Umbilical cord (tissue), 2 donors: ENCODE measurements around the gene IQCF2. TPM values are rescaled to one million over a fixed set of nuclear protein-coding genes. Genes with fewer than 3 reads are reported as not detected.
"Not testable (repeated sequence)": the region's sequence is repeated elsewhere in the genome, so short reads cannot be mapped to it uniquely, and the experiment has no call there.

ENCODE experiments used
- DNase-seq: peaks from one replicate; pipeline ENCODE4 v3.0.0-alpha.2; 2015; ENCODE audit warnings: low spot score
- total RNA-seq: library from RNA; depleted of rRNA; stranded (reverse); fragments of >200 nt; gene quantifications from one replicate; pipeline ENCODE4 v1.2.3, GENCODE V29; 2014; ENCODE audit warnings: low replicate concordance; ENCODE audit not compliant: insufficient read depth

IQCF2 gene
- not detected for total RNA-seq

GRCh38 chr3:51860703-51861665, at the start of gene IQCF2:
Gene IQCF2, plus strand, starts transcription at chr3:51861615. Its CDS starts 52 bp downstream, at chr3:51861667.
- no peak for DNase-seq

GRCh38 chr3:51813539-51813938, 47.9 kb upstream of the IQCF2 start:
- DNase-seq: no peak

GRCh38 chr3:51814034-51814433, 47.4 kb upstream of the IQCF2 start:
- no peak for DNase-seq

GRCh38 chr3:51815614-51816013, 45.8 kb upstream of the IQCF2 start:
- no peak for DNase-seq

- DNase-seq: no peak
Observed at GRCh38 chr3:51816723-51817122, 44.7 kb upstream of the IQCF2 start.

GRCh38 chr3:51817375-51817774, 44.0 kb upstream of the IQCF2 start:
- no peak for DNase-seq

GRCh38 chr3:51819151-51819550, 42.3 kb upstream of the IQCF2 start:
- DNase-seq: no peak

GRCh38 chr3:51819709-51820406, 41.6 kb upstream of the IQCF2 start:
- DNase-seq: no peak

- DNase-seq: no peak
Observed at GRCh38 chr3:51828297-51828696, 33.1 kb upstream of the IQCF2 start.

- DNase-seq: no peak
Observed at GRCh38 chr3:51830345-51830744, 31.1 kb upstream of the IQCF2 start.

- no peak for DNase-seq
Observed at GRCh38 chr3:51830836-51831385, 30.5 kb upstream of the IQCF2 start.

- no peak for DNase-seq
Observed at GRCh38 chr3:51836606-51837005, 24.8 kb upstream of the IQCF2 start.

GRCh38 chr3:51845129-51845528, 16.3 kb upstream of the IQCF2 start:
- no peak for DNase-seq

GRCh38 chr3:51855411-51855810, 6.0 kb upstream of the IQCF2 start:
- not testable (repeated sequence) for DNase-seq

- no peak for DNase-seq
Observed at GRCh38 chr3:51862886-51863285, 1.5 kb downstream of the IQCF2 start.

- DNase-seq: not testable (repeated sequence)
Observed at GRCh38 chr3:51868896-51869295, 7.5 kb downstream of the IQCF2 start.

GRCh38 chr3:51869304-51869703, 7.9 kb downstream of the IQCF2 start:
- DNase-seq: no peak

- no peak for DNase-seq
Observed at GRCh38 chr3:51873253-51873766, 11.9 kb downstream of the IQCF2 start.

- DNase-seq: no peak
Observed at GRCh38 chr3:51873876-51874275, 12.5 kb downstream of the IQCF2 start.

GRCh38 chr3:51874411-51874810, 13.0 kb downstream of the IQCF2 start:
- DNase-seq: no peak

- DNase-seq: no peak
Observed at GRCh38 chr3:51874889-51875288, 13.5 kb downstream of the IQCF2 start.

GRCh38 chr3:51875501-51875900, 14.1 kb downstream of the IQCF2 start, which contains the start of gene IQCF5:
Gene IQCF5, minus strand, starts transcription at chr3:51875601. Its CDS starts 70 bp downstream, at chr3:51875531.
- no peak for DNase-seq
